Lower leg skin (tissue), 3 donors: ENCODE measurements around the gene ATP2A1.

Experiments
- POLR2A ChIP-seq, 2 donors: fragments of 450-650 bp; IDR thresholded peaks; one replicate each; pipeline ENCODE4 v1.6.1; 2016 to 2017; ENCODE audit warnings: antibody characterized with exemption in 2 of 2, mild to moderate bottlenecking in 1 of 2, moderate library complexity in 1 of 2
- TF ChIP-seq, protein P1 (sequence below), 3 donors: fragments of 450-650 bp; IDR thresholded peaks; one replicate each; pipeline ENCODE4 v1.5.1; 2016; ENCODE audit warnings: antibody characterized with exemption in 3 of 3, mild to moderate bottlenecking in 3 of 3, moderate library complexity in 2 of 3

DNA sequence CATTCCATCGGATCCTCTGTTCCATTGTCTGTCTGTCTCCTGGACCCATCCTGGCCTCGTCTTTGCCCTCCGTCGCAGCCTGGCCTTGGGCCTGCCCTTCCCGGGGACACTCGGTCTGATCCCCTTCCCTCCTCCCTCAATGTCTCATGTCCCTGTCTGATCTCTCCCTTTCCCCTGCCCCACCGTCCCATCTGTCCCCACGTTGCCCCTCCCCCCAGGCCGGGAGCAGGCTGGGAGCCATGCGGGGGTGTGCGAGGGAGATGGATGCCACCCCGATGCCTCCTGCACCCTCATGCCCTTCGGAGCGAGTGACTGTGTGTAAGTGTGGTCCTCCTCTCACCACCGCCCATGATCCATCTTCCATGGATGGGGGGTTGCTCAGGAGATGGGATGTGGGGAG is 5.3 kb upstream of the ATP2A1 start:
- no peak for TF ChIP-seq POLR2A (IDR thresholded peaks at IDR 0.05)
- TF ChIP-seq, protein P1, sequence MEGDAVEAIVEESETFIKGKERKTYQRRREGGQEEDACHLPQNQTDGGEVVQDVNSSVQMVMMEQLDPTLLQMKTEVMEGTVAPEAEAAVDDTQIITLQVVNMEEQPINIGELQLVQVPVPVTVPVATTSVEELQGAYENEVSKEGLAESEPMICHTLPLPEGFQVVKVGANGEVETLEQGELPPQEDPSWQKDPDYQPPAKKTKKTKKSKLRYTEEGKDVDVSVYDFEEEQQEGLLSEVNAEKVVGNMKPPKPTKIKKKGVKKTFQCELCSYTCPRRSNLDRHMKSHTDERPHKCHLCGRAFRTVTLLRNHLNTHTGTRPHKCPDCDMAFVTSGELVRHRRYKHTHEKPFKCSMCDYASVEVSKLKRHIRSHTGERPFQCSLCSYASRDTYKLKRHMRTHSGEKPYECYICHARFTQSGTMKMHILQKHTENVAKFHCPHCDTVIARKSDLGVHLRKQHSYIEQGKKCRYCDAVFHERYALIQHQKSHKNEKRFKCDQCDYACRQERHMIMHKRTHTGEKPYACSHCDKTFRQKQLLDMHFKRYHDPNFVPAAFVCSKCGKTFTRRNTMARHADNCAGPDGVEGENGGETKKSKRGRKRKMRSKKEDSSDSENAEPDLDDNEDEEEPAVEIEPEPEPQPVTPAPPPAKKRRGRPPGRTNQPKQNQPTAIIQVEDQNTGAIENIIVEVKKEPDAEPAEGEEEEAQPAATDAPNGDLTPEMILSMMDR (IDR thresholded peaks at IDR 0.05) = no peak
